Breast epithelium (tissue), 3 donors: ENCODE results near the gene MAPKAP1.

Experiments
- POLR2A ChIP-seq: fragments of 450-650 bp; IDR thresholded peaks from one replicate; pipeline ENCODE4 v1.6.1; 2016; ENCODE audit warnings: antibody characterized with exemption, mild to moderate bottlenecking, moderate library complexity
- POLR2AphosphoS5 ChIP-seq, 3 donors: sonication (generic); formaldehyde crosslinking; IDR thresholded peaks; one replicate each; pipeline ENCODE4 v1.6.1; 2017; ENCODE audit warnings: antibody characterized with exemption in 3 of 3
- TF ChIP-seq, protein P1 (sequence below), 3 donors: fragments of 450-650 bp; IDR thresholded peaks; one replicate each; pipeline ENCODE4 v1.5.1; 2016 to 2017; ENCODE audit warnings: antibody characterized with exemption in 3 of 3, mild to moderate bottlenecking in 3 of 3, moderate library complexity in 3 of 3

DNA sequence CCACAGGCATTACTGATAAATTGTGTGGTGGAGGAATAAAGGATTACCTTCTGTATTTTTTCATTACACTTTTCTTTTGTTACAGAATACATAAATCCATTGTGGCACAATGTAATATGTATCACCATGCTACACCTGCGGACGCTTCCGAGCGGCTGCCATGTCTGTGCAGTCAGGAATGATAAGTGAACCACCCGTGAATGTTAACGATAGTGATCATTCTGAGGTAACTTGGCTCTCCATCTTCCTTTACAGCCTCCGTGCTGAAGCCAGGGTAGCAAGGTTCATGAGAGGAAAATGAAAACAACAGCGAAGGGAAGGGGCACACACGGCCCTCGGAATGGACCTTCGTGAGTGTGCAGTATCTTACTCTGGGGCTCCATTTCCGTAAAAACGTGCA lies 161.2 kb downstream of the MAPKAP1 start:
- TF ChIP-seq POLR2A (no peak), POLR2AphosphoS5 (IDR thresholded peaks at IDR 0.05) (no peak)
- TF ChIP-seq, protein P1, sequence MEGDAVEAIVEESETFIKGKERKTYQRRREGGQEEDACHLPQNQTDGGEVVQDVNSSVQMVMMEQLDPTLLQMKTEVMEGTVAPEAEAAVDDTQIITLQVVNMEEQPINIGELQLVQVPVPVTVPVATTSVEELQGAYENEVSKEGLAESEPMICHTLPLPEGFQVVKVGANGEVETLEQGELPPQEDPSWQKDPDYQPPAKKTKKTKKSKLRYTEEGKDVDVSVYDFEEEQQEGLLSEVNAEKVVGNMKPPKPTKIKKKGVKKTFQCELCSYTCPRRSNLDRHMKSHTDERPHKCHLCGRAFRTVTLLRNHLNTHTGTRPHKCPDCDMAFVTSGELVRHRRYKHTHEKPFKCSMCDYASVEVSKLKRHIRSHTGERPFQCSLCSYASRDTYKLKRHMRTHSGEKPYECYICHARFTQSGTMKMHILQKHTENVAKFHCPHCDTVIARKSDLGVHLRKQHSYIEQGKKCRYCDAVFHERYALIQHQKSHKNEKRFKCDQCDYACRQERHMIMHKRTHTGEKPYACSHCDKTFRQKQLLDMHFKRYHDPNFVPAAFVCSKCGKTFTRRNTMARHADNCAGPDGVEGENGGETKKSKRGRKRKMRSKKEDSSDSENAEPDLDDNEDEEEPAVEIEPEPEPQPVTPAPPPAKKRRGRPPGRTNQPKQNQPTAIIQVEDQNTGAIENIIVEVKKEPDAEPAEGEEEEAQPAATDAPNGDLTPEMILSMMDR (IDR thresholded peaks at IDR 0.05), result no peak
